Esophagus squamous epithelium (tissue), 4 donors: ENCODE data around the gene ADARB2.

Source experiments
- POLR2A ChIP-seq, 4 donors: fragments of 450-650 bp; IDR thresholded peaks; one replicate each; pipeline ENCODE4 v1.6.1; 2017; ENCODE audit warnings: antibody characterized with exemption in 4 of 4, mild to moderate bottlenecking in 4 of 4, moderate library complexity in 3 of 4
- TF ChIP-seq, protein P1 (sequence below), 6 experiments: fragments of 450-650 bp in 4 of 6; fragments of 200-600 bp in 2 of 6; sonication (generic) in 2 of 6; IDR thresholded peaks; one replicate each; pipeline ENCODE4 v1.5.1; 2016 to 2019; ENCODE audit warnings: antibody characterized with exemption in 6 of 6, mild to moderate bottlenecking in 4 of 6, moderate library complexity in 4 of 6

DNA sequence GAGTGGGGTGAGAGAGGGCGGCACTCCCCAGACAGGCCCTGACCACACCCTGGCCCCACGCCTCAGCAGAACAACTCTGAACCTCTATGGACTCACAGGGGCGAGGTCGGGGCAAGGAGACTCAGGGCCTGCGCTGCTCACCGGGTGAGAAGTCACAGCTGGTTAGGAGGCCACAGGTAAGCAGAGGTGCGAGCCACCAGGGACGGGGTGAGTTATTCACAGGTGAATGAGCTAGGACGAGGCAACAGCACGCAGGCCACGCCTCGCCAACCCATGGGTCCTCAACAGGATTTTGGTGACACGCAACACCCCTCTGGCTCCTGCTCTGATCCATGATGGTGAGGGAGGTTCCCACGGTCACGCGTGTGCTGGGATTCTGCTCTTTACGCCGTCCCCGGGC, 202.5 kb downstream of the ADARB2 start:
- TF ChIP-seq, protein P1, sequence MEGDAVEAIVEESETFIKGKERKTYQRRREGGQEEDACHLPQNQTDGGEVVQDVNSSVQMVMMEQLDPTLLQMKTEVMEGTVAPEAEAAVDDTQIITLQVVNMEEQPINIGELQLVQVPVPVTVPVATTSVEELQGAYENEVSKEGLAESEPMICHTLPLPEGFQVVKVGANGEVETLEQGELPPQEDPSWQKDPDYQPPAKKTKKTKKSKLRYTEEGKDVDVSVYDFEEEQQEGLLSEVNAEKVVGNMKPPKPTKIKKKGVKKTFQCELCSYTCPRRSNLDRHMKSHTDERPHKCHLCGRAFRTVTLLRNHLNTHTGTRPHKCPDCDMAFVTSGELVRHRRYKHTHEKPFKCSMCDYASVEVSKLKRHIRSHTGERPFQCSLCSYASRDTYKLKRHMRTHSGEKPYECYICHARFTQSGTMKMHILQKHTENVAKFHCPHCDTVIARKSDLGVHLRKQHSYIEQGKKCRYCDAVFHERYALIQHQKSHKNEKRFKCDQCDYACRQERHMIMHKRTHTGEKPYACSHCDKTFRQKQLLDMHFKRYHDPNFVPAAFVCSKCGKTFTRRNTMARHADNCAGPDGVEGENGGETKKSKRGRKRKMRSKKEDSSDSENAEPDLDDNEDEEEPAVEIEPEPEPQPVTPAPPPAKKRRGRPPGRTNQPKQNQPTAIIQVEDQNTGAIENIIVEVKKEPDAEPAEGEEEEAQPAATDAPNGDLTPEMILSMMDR (IDR thresholded peaks at IDR 0.05): no peak
- TF ChIP-seq POLR2A (IDR thresholded peaks at IDR 0.05): no peak
